Measurements from ENCODE around the gene TUBA4B.
A peak's percentile ranks its signal among the peaks of the same experiment; 100 is the strongest.

TUBA4B gene

DNA sequence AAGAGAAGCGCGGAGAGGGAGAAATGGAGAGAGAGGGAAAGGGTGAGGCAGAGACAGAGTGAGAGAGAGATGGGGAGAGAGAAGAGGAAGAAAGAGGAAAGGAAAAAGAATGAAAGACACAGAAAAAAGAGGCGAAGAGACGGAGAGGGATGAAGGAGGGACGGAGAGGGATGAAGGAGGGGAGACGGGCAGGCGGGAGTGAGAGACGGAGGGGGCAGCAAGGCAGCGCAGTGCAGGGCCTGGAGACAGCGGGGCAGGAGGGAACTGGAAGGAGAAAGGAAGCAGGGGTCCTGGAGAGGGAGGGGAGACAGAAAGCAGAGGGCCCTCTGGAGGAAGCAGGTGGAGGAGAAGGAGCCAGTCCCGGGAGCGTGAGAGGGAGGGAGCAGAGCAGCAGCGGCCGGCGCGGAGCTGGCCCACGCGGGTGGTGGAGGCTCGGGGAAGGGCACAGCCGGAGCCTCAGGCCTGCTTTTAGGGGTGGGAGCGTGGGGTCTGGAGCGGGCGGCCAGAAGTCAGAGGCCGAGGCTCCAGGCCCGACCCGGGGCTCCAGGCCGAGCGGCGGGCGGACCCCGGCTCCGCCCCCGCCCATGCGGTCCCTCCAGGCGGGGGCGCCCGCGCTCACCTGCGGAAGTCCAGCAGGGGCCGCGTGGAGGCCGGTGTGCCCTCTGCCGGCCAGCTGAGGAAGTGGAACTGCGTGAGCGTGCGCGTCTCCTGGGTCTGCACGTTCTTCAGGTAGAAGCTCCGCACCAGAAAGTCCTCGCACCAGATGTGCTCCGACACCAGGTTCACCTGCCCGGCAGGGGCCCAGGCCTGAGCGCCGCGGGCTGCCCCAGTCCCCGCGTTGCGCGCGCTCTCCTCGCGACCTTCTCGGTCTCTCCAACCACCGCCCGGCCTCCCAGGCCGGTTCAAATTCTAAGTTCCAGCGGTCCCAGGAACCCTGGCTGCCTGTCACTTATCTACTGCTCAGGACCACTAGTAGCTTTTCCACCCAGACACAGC lies 41.6 kb downstream of the TUBA4B start (continued):
- TF ChIP-seq, protein P1, sequence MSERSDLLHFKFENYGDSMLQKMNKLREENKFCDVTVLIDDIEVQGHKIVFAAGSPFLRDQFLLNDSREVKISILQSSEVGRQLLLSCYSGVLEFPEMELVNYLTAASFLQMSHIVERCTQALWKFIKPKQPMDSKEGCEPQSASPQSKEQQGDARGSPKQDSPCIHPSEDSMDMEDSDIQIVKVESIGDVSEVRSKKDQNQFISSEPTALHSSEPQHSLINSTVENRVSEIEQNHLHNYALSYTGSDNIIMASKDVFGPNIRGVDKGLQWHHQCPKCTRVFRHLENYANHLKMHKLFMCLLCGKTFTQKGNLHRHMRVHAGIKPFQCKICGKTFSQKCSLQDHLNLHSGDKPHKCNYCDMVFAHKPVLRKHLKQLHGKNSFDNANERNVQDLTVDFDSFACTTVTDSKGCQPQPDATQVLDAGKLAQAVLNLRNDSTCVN (tag by site-specific recombination; optimal IDR thresholded peaks at IDR 0.05): peak; percentile 76
- TF ChIP-seq ZNF146 (tag by site-specific recombination; IDR thresholded peaks at IDR 0.05) (no peak), ZNF629 (tag by site-specific recombination; IDR thresholded peaks at IDR 0.05) (no peak), ZNF561 (tag by site-specific recombination; IDR thresholded peaks at IDR 0.05; ENCODE audit: borderline replicate concordance) (peak; percentile 97; the same call in 1 of the 2 replicates), ZNF311 (tag by site-specific recombination; IDR thresholded peaks at IDR 0.05; ENCODE audit: borderline replicate concordance) (no peak), ZNF473 (tag by site-specific recombination; IDR thresholded peaks at IDR 0.05) (no peak), ZNF202 (tag by site-specific recombination; IDR thresholded peaks at IDR 0.05; ENCODE audit: borderline replicate concordance) (no peak), ZXDB (tag by site-specific recombination; IDR thresholded peaks at IDR 0.05) (0 out of 2 replicates have a peak, but pooled peaks have one; percentile 38), ZBTB17 (tag by site-specific recombination; IDR thresholded peaks at IDR 0.05) (peak; percentile 51; the same call in 1 of the 2 replicates), ZNF548 (tag by site-specific recombination; IDR thresholded peaks at IDR 0.05) (no peak), ZNF138 (tag by site-specific recombination; IDR thresholded peaks at IDR 0.05; ENCODE audit: borderline replicate concordance) (no peak), ZEB2 (tag by site-specific recombination; IDR thresholded peaks at IDR 0.05) (0 out of 2 replicates have a peak, but pooled peaks have one; percentile 37), TCF7L2 (IDR thresholded peaks at IDR 0.05; ENCODE audit: borderline replicate concordance, low read depth, low read length) (no peak), ZNF155 (tag by site-specific recombination; IDR thresholded peaks at IDR 0.05) (no peak), ZNF626 (tag by site-specific recombination; IDR thresholded peaks at IDR 0.05) (no peak), MEIS1 (CRISPR knock-in tag; IDR thresholded peaks at IDR 0.05; ENCODE audit: borderline replicate concordance) (no peak), ZNF354C (tag by site-specific recombination; IDR thresholded peaks at IDR 0.05; ENCODE audit: borderline replicate concordance, low read depth) (no peak), ZNF292 (tag by site-specific recombination; IDR thresholded peaks at IDR 0.05; ENCODE audit: borderline replicate concordance, low read depth) (no peak), ZNF843 (tag by site-specific recombination; IDR thresholded peaks at IDR 0.05) (no peak), ZNF341 (tag by site-specific recombination; IDR thresholded peaks at IDR 0.05; ENCODE audit: low read depth) (peak; percentile 86), ZNF654 (tag by site-specific recombination; IDR thresholded peaks at IDR 0.05; ENCODE audit: low read depth) (no peak), ZNF837 (tag by site-specific recombination; IDR thresholded peaks at IDR 0.05) (no peak), ZNF660 (tag by site-specific recombination; IDR thresholded peaks at IDR 0.05) (peak; percentile 73), GFI1B (tag by site-specific recombination; IDR thresholded peaks at IDR 0.05) (no peak), ZBTB21 (tag by site-specific recombination; IDR thresholded peaks at IDR 0.05) (no peak), GLIS1 (tag by site-specific recombination; IDR thresholded peaks at IDR 0.05) (no peak), ZNF777 (tag by site-specific recombination; IDR thresholded peaks at IDR 0.05; ENCODE audit: borderline replicate concordance) (no peak), ZBTB1 (tag by site-specific recombination; IDR thresholded peaks at IDR 0.05) (no peak)
- TF ChIP-seq, protein P2, sequence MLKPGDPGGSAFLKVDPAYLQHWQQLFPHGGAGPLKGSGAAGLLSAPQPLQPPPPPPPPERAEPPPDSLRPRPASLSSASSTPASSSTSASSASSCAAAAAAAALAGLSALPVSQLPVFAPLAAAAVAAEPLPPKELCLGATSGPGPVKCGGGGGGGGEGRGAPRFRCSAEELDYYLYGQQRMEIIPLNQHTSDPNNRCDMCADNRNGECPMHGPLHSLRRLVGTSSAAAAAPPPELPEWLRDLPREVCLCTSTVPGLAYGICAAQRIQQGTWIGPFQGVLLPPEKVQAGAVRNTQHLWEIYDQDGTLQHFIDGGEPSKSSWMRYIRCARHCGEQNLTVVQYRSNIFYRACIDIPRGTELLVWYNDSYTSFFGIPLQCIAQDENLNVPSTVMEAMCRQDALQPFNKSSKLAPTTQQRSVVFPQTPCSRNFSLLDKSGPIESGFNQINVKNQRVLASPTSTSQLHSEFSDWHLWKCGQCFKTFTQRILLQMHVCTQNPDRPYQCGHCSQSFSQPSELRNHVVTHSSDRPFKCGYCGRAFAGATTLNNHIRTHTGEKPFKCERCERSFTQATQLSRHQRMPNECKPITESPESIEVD (tag by site-specific recombination; IDR thresholded peaks at IDR 0.05): no peak
- TF ChIP-seq, protein P3, sequence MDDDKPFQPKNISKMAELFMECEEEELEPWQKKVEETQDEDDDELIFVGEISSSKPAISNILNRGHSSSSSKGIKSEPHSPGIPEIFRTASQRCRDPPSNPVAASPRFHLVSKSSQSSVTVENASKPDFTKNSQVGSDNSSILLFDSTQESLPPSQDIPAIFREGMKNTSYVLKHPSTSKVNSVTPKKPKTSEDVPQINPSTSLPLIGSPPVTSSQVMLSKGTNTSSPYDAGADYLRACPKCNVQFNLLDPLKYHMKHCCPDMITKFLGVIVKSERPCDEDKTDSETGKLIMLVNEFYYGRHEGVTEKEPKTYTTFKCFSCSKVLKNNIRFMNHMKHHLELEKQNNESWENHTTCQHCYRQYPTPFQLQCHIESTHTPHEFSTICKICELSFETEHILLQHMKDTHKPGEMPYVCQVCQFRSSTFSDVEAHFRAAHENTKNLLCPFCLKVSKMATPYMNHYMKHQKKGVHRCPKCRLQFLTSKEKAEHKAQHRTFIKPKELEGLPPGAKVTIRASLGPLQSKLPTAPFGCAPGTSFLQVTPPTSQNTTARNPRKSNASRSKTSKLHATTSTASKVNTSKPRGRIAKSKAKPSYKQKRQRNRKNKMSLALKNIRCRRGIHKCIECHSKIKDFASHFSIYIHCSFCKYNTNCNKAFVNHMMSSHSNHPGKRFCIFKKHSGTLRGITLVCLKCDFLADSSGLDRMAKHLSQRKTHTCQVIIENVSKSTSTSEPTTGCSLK (tag by site-specific recombination; IDR thresholded peaks at IDR 0.05): no peak
- TF ChIP-seq, protein P4, sequence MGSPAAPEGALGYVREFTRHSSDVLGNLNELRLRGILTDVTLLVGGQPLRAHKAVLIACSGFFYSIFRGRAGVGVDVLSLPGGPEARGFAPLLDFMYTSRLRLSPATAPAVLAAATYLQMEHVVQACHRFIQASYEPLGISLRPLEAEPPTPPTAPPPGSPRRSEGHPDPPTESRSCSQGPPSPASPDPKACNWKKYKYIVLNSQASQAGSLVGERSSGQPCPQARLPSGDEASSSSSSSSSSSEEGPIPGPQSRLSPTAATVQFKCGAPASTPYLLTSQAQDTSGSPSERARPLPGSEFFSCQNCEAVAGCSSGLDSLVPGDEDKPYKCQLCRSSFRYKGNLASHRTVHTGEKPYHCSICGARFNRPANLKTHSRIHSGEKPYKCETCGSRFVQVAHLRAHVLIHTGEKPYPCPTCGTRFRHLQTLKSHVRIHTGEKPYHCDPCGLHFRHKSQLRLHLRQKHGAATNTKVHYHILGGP (tag by site-specific recombination; IDR thresholded peaks at IDR 0.05): no peak
- TF ChIP-seq, protein P5, sequence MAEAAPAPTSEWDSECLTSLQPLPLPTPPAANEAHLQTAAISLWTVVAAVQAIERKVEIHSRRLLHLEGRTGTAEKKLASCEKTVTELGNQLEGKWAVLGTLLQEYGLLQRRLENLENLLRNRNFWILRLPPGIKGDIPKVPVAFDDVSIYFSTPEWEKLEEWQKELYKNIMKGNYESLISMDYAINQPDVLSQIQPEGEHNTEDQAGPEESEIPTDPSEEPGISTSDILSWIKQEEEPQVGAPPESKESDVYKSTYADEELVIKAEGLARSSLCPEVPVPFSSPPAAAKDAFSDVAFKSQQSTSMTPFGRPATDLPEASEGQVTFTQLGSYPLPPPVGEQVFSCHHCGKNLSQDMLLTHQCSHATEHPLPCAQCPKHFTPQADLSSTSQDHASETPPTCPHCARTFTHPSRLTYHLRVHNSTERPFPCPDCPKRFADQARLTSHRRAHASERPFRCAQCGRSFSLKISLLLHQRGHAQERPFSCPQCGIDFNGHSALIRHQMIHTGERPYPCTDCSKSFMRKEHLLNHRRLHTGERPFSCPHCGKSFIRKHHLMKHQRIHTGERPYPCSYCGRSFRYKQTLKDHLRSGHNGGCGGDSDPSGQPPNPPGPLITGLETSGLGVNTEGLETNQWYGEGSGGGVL (tag by site-specific recombination; IDR thresholded peaks at IDR 0.05): peak; percentile 53; the same call in 1 of the 2 replicates

Data from HEK293 (cell line).